Mesenchymal stem cell (in vitro differentiated cells and primary cell): ENCODE data around the gene CD28.
"Not testable (repeated sequence)": the region's sequence is repeated elsewhere in the genome, so short reads cannot be mapped to it uniquely, and the experiment has no call there.

Experiments used
- DNase-seq: peaks from one replicate; pipeline ENCODE4 v3.0.0-alpha.2; 2013
- H2AFZ ChIP-seq: one replicate; pipeline ENCODE4 v1.6.1; 2013; ENCODE audit warnings: low read depth, mild to moderate bottlenecking, control low read depth, inconsistent platforms, low read length, moderate library complexity
- H2AK5ac ChIP-seq: 2 replicates; pipeline ENCODE4 v1.6.1; 2013; ENCODE audit warnings: low read length, moderate library complexity, mild to moderate bottlenecking, inconsistent platforms; ENCODE audit not compliant: severe bottlenecking
- H2BK120ac ChIP-seq: one replicate; pipeline ENCODE4 v1.6.1; 2013; ENCODE audit warnings: low read depth, mild to moderate bottlenecking, inconsistent platforms, low read length, moderate library complexity
- H2BK12ac ChIP-seq, 2 experiments: one replicate each; pipeline ENCODE4 v1.6.1; 2013; ENCODE audit warnings: inconsistent platforms in 2 of 2, low read length in 2 of 2, mild to moderate bottlenecking in 2 of 2, moderate library complexity in 2 of 2, control low read depth in 1 of 2
- H2BK15ac ChIP-seq: one replicate; pipeline ENCODE4 v1.6.1; 2013; ENCODE audit warnings: mild to moderate bottlenecking, low read depth, inconsistent platforms; ENCODE audit not compliant: poor library complexity, severe bottlenecking
- H2BK5ac ChIP-seq: 2 replicates; pipeline ENCODE4 v1.6.1; 2013; ENCODE audit warnings: low read depth, mild to moderate bottlenecking, low read length, control low read depth, inconsistent platforms; ENCODE audit not compliant: poor library complexity, severe bottlenecking
- H3K14ac ChIP-seq, 2 experiments: one replicate each; pipeline ENCODE4 v1.6.1; 2013; ENCODE audit warnings: inconsistent platforms in 2 of 2, low read length in 2 of 2, control low read depth in 1 of 2, mild to moderate bottlenecking in 1 of 2, moderate library complexity in 1 of 2
- H3K18ac ChIP-seq, 2 experiments: one replicate each; pipeline ENCODE4 v1.6.1; 2013; ENCODE audit warnings: inconsistent platforms in 2 of 2, low read length in 2 of 2, control low read depth in 1 of 2, low read depth in 1 of 2, mild to moderate bottlenecking in 1 of 2
- H3K23ac ChIP-seq, 2 experiments: one replicate each; pipeline ENCODE4 v1.6.1; 2013; ENCODE audit warnings: inconsistent platforms in 2 of 2, low read length in 2 of 2, mild to moderate bottlenecking in 2 of 2, moderate library complexity in 2 of 2, control low read depth in 1 of 2
- H3K27ac ChIP-seq: 2 replicates; pipeline ENCODE4 v1.5.1; 2013; ENCODE audit warnings: mild to moderate bottlenecking, moderate library complexity, low read length, control low read depth, inconsistent platforms; ENCODE audit not compliant: poor library complexity, severe bottlenecking
- H3K27me3 ChIP-seq, 2 experiments: 2 replicates each; pipeline versions ENCODE4 v1.6.1 to v1.7.0; 2013; ENCODE audit warnings: low read length in 2 of 2, mild to moderate bottlenecking in 2 of 2, moderate library complexity in 2 of 2, control low read depth in 1 of 2, inconsistent platforms in 1 of 2; ENCODE audit not compliant: control insufficient read depth in 1 of 2, insufficient read depth in 1 of 2
- H3K36me3 ChIP-seq, 2 experiments: 2 replicates each; pipeline versions ENCODE4 v1.6.1 to v1.7.0; 2013; ENCODE audit warnings: low read length in 2 of 2, control low read depth in 1 of 2, inconsistent platforms in 1 of 2, low read depth in 1 of 2, mild to moderate bottlenecking in 1 of 2; ENCODE audit not compliant: insufficient read depth in 2 of 2, control insufficient read depth in 1 of 2
- H3K4ac ChIP-seq, 2 experiments: one replicate each; pipeline ENCODE4 v1.6.1; 2013; ENCODE audit warnings: inconsistent platforms in 2 of 2, low read length in 2 of 2, mild to moderate bottlenecking in 2 of 2, moderate library complexity in 2 of 2, control low read depth in 1 of 2, low read depth in 1 of 2
- H3K4me1 ChIP-seq: 2 replicates; pipeline ENCODE4 v1.6.1; 2013; ENCODE audit warnings: low read depth, low read length, control low read depth; ENCODE audit not compliant: control insufficient read depth, insufficient read depth
- H3K4me2 ChIP-seq: 2 replicates; pipeline ENCODE4 v1.6.1; 2013; ENCODE audit warnings: low read length, mild to moderate bottlenecking, inconsistent platforms; ENCODE audit not compliant: poor library complexity, severe bottlenecking
- H3K4me3 ChIP-seq, 2 experiments: 2 replicates each; pipeline versions ENCODE4 v1.5.1 to v1.7.0; 2013; ENCODE audit warnings: low read length in 2 of 2, mild to moderate bottlenecking in 2 of 2, control low read depth in 1 of 2, low read depth in 1 of 2; ENCODE audit not compliant: insufficient read depth in 1 of 2
- H3K79me1 ChIP-seq: replicated peaks from 2 replicates; pipeline ENCODE4 v1.6.1; 2013; ENCODE audit warnings: mild to moderate bottlenecking, control low read depth, low read length, inconsistent platforms; ENCODE audit not compliant: poor library complexity, severe bottlenecking
- H3K9ac ChIP-seq: 2 replicates; pipeline ENCODE4 v1.7.0; 2013; ENCODE audit warnings: mild to moderate bottlenecking, low read length, moderate library complexity
- H3K9me3 ChIP-seq: 2 replicates; pipeline ENCODE4 v1.7.0; 2013; ENCODE audit warnings: mild to moderate bottlenecking, low read length; ENCODE audit not compliant: control insufficient read depth
- H4K8ac ChIP-seq: one replicate; pipeline ENCODE4 v1.6.1; 2013; ENCODE audit warnings: inconsistent platforms, mild to moderate bottlenecking, low read length, moderate library complexity
- H4K91ac ChIP-seq: one replicate; pipeline ENCODE4 v1.6.1; 2013; ENCODE audit warnings: mild to moderate bottlenecking, low read length, inconsistent platforms
- WGBS: methylation state at CpG from one replicate; pipeline ENCODE4 v1.1.7; 2013; ENCODE audit warnings: mixed read lengths; 5-methylcytosine and 5-hydroxymethylcytosine counted together

CD28 gene

DNA sequence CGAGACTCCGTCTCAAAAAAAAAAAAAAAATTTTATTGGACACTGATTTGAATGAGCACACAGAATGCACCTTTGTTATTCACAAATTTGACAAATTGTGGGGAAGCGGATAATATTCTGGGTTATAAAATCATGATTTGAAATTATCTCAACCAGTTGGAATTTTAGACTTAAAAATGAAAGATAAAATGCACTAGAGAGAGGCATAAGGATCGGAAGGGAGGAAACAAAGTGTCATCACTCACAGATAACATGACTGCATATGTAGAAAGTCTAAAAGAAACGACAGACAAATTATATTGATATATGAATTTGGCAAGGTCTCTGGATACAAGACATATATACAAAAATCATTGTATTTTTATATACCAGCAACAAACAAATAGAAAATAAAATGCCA, 70.6 kb downstream of the CD28 start:
- H3K27ac ChIP-seq: no peak overlapping the region
- no peak overlapping the region for H3K4me2 ChIP-seq
- H3K36me3 ChIP-seq: no peaks in the 10 kb centered on the region
- no peaks in the 10 kb centered on the region for H3K9me3 ChIP-seq
- no peaks in the 10 kb centered on the region for H3K79me1 ChIP-seq
- DNase-seq: no peak
- no peak overlapping the region for H2BK5ac ChIP-seq
- H2AK5ac ChIP-seq: no peak overlapping the region
- no peak overlapping the region for H3K18ac ChIP-seq
- no peak overlapping the region for H2BK12ac ChIP-seq
- H4K8ac ChIP-seq: no peak overlapping the region
- no peak overlapping the region for H2AFZ ChIP-seq
- H3K4me3 ChIP-seq: no peak overlapping the region
- no peak overlapping the region for H3K9ac ChIP-seq
- no peak overlapping the region for H2BK15ac ChIP-seq
- WGBS: no CpG with 5 or more reads among the region's 5 CpGs
- H3K4me1 ChIP-seq: peaks cover 3% of the 10 kb centered on the region
- no peak overlapping the region for H2BK120ac ChIP-seq
- H3K14ac ChIP-seq: no peak overlapping the region
- no peaks in the 10 kb centered on the region for H3K27me3 ChIP-seq
- H3K4ac ChIP-seq: no peak overlapping the region
- H3K23ac ChIP-seq: no peak overlapping the region
- no peak overlapping the region for H4K91ac ChIP-seq

DNA sequence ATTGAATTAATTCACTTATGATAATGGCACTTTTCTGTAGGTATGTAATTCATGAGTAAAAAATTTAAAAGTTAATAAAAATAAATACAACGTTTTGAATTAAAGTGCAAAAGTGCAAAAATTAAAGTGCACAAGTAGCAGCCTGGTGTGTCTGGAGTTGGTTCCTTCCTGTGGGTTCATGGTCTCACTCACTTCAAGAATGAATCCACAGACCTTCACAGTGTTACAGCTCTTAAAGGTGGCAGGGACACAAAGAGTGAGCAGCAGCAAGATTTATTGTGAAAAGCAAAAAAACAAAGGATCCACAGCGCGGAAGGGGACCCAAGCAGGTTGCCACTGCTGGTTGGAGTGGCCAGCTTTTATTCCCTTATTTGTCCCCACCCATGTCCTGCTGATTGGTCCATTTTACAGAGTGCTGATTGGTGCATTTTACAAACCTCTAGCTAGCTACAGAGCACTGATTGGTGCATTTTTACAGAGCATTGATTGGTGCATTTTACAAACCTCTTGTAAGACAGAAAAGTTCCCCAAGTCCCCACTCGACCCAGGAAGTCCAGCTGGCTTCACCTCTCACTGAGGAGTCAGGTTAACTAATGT, 73.1 kb downstream of the CD28 start:
- H3K4me3 ChIP-seq, H2BK12ac ChIP-seq, H3K14ac ChIP-seq, H3K4ac ChIP-seq, H3K9ac ChIP-seq, H3K18ac ChIP-seq, H2BK5ac ChIP-seq, H4K8ac ChIP-seq, H2BK120ac ChIP-seq, H3K4me2 ChIP-seq, H3K4me1 ChIP-seq, H3K23ac ChIP-seq, H3K36me3 ChIP-seq, H4K91ac ChIP-seq, H3K27ac ChIP-seq, DNase-seq, H2BK15ac ChIP-seq, H3K9me3 ChIP-seq, H2AFZ ChIP-seq, H3K79me1 ChIP-seq, H3K27me3 ChIP-seq: not testable (repeated sequence)
- 100% methylated on average over 3 of the region's 4 CpGs for WGBS
- H2AK5ac ChIP-seq: peak overlapping the region; percentile 59

DNA sequence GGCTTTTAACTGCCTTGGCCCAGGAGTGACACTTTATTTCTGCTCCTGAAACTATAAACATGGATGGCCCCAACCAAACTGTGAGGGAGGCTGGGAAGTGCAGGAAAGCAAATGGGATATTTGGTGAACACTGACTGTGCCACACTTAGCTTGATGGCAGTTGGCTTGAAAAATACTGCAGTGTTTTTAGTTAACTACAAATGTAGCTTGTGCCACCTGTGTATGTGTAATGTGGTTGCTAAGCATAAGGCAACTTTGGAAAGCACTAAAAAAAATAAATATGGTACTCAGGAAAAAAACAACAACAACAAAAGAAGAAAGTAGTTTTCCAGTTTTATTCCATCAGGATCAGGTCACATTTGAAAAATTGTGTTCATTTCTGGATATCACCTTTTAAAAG, 73.8 kb downstream of the CD28 start:
- Histone ChIP-seq H2AFZ (no peak overlapping the region), H3K23ac (no peak overlapping the region), H3K4me1 (peaks cover 8% of the 10 kb centered on the region), H3K18ac (no peak overlapping the region), H3K9ac (no peak overlapping the region), H2BK15ac (no peak overlapping the region), H2BK5ac (no peak overlapping the region), H3K9me3 (no peaks in the 10 kb centered on the region), H3K27me3 (no peaks in the 10 kb centered on the region), H3K4ac (no peak overlapping the region), H3K79me1 (no peaks in the 10 kb centered on the region), H3K14ac (no peak overlapping the region), H4K91ac (no peak overlapping the region), H3K36me3 (no peaks in the 10 kb centered on the region), H2AK5ac (no peak overlapping the region), H3K4me2 (no peak overlapping the region), H2BK12ac (no peak overlapping the region), H3K4me3 (no peak overlapping the region), H4K8ac (no peak overlapping the region), H2BK120ac (no peak overlapping the region), H3K27ac (no peak overlapping the region)
- DNase-seq: no peak

DNA sequence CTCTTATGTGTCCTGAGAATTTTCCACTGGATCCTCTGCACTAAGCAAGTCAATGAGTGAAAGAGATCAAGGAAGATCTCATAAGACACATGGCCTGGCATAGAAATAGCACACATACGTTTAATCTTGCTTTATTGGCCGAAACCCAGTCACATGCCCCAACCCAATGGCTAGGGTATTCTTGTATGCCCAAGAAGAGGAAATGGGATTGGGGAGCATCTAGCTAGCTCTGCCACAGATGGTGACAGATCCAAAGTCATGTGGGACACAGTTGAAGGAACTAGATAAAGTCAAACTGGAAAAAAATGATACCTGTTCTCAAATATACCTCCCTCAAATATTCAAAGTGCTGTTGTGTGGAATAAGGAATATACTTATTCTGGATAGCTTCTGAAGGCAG, 74.7 kb downstream of the CD28 start:
- Histone ChIP-seq H2BK12ac (no peak overlapping the region), H3K4me2 (no peak overlapping the region), H3K27me3 (no peaks in the 10 kb centered on the region), H2AFZ (no peak overlapping the region), H4K91ac (no peak overlapping the region), H4K8ac (no peak overlapping the region), H3K9ac (peak overlapping the region; percentile 72), H2BK15ac (no peak overlapping the region), H3K9me3 (no peaks in the 10 kb centered on the region), H3K14ac (no peak overlapping the region), H2BK120ac (no peak overlapping the region), H3K4me3 (no peak overlapping the region), H3K36me3 (no peaks in the 10 kb centered on the region), H3K27ac (no peak overlapping the region), H3K4ac (no peak overlapping the region), H2BK5ac (no peak overlapping the region), H3K79me1 (no peaks in the 10 kb centered on the region), H3K4me1 (peaks cover 5% of the 10 kb centered on the region), H2AK5ac (peak overlapping the region; percentile 22), H3K18ac (peak overlapping the region in 1 of 2 experiments; percentile 5), H3K23ac (no peak overlapping the region)
- DNase-seq: no peak
- 100% methylated on average over 2 of the region's 2 CpGs for whole genome bisulfite sequencing
